ENCODE measurements around the gene MRPS25. TPM values are rescaled to one million over a fixed set of nuclear protein-coding genes. Genes with fewer than 3 reads are reported as not detected.
A peak's percentile ranks its signal among the peaks of the same experiment; 100 is the strongest.

The MRPS25 gene
- total and polyA plus RNA-seq, 9 of the 15 experiments (the other 6 are each of a cell fraction or from before 2014, with no cell fraction given): 34.3 to 129 (median 78.2) TPM

- TF ChIP-seq ILF3 (IDR thresholded peaks at IDR 0.05; ENCODE audit: borderline replicate concordance) (no peak), RCOR1 (IDR thresholded peaks at IDR 0.05; ENCODE audit: borderline replicate concordance in 1 of 2, low read depth in 2 of 2, low read length in 2 of 2) (no peak), ZNF311 (CRISPR knock-in tag; IDR thresholded peaks at IDR 0.05) (no peak), ZNF217 (CRISPR knock-in tag; IDR thresholded peaks at IDR 0.05) (no peak)
- TF ChIP-seq, protein P1, sequence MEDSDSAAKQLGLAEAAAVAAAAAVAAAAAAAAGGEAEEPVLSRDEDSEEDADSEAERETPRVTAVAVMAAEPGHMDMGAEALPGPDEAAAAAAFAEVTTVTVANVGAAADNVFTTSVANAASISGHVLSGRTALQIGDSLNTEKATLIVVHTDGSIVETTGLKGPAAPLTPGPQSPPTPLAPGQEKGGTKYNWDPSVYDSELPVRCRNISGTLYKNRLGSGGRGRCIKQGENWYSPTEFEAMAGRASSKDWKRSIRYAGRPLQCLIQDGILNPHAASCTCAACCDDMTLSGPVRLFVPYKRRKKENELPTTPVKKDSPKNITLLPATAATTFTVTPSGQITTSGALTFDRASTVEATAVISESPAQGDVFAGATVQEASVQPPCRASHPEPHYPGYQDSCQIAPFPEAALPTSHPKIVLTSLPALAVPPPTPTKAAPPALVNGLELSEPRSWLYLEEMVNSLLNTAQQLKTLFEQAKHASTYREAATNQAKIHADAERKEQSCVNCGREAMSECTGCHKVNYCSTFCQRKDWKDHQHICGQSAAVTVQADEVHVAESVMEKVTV (CRISPR knock-in tag; IDR thresholded peaks at IDR 0.05): no peak
These were observed 11.6 kb downstream of the MRPS25 start (continued) for GRCh38 chr3:15053541-15053940.

DNA sequence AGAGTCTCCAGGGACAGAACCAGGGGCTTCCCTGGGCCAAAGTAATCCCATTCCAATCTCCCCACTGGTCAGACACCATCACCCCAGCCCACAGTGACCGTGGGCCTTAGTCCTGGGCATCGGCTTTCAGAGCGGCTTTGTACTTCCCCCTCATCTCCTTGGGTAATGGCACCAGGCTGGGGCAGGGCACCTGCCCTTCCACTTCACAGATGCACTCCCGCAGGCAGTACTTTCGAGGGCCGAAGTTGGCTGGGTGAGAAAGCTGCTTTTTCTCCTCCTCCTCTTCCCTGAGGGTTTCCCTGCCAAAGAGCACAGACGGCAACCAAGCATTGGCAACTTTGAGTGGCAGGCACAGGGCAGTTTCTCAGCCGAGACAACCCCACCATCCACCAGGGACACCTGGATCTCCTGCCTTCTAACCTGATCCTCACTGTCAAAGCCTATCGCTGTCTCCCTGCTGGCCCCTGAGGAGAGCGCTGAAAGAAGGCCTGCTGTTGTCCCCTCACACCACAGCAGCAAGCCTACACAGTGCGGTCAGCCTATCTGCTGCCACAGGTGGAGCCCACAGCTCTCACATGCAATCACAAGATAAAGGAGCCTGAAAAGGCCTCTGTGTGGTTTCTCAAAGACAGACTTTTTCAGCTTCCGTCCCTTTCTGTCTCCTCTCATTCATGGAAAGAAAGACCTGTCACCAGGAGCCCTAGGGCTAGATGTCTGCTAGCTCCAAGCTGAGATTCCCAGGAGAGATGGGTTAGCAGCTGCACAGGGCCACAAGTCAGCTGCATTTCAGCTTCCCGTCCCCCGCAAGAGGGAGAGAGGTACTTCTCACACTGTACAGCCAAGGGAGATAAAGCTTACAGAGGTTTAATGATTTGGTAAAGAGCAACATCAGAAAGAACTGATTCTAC lies 12.5 kb downstream of the MRPS25 start:
- Histone ChIP-seq H4K20me1 (replicated peaks; ENCODE audit: control insufficient read depth, insufficient read depth, low read length) (peaks cover 36% of the 10 kb centered on the region), H3K9me1 (ENCODE audit: control insufficient read depth, insufficient read depth, low read length) (peaks cover 20% of the 10 kb centered on the region), H2AFZ (ENCODE audit: low read depth, low read length) (no peak overlapping the region), H3K4me2 (ENCODE audit: insufficient read depth, low read length) (peak overlapping the region; percentile 64), H3K27me3 (ENCODE audit: control insufficient read depth in 2 of 2, insufficient read depth in 2 of 2, low read length in 2 of 2) (no peaks in the 10 kb centered on the region), H3K36me3 (ENCODE audit: control insufficient read depth, insufficient read depth, low read length) (peaks cover 94% of the 10 kb centered on the region), H3K27ac (ENCODE audit: extremely low read depth, low read depth, low read length) (peak overlapping the region; percentile 71; the same call in 2 of the 3 replicates), H3K9me3 (replicated peaks; ENCODE audit: control insufficient read depth, insufficient read depth, low read depth, low read length) (no peaks in the 10 kb centered on the region), H3K4me1 (replicated peaks in 1 of 2; ENCODE audit: control insufficient read depth in 2 of 2, insufficient read depth in 2 of 2, low read length in 2 of 2) (peaks cover 40 to 45% of the 10 kb centered on the region in 2 experiments), H3K9ac (ENCODE audit: insufficient read depth in 1 of 2, low read depth in 2 of 2, low read length in 2 of 2) (peak overlapping the region; percentile 14 to 70; a peak in 3 of 4 replicates), H3K79me2 (ENCODE audit: control insufficient read depth, insufficient read depth, low read length) (peaks cover 91% of the 10 kb centered on the region), H3K4me3 (no peak overlapping the region)
- FAIRE-seq: peak; percentile 99
- in situ Hi-C loops (cut with MboI) (no loop called here), intact Hi-C loops (cut with micrococcal nuclease) (loop anchor here (1.0 to 5.0 kb wide), 4 partner anchors 12 to 125 kb away; partner anchors contain the start of gene RBSN)
- DNase-seq (ENCODE audit: extremely low read depth in 1 of 4, low spot score in 3 of 4): peak; percentile 90 to 96 (median 92)
- ChIA-PET POLR2A (interaction anchor here (0.6 to 3.5 kb wide), 10 partner anchors 8 to 171 kb away, joined by 3 to 35 read pairs (median 3); partner anchors contain the start of genes MRPS25 and NR2C2), CTCF (ENCODE audit: low intra/inter-chr PET ratio) (no interaction called here)
- ATAC-seq: peak; percentile 95
- BruUV-seq (replicated peaks): no TSS peak
- WGBS (ENCODE audit: insufficient coverage, low coverage, missing lambda C conversion rate): 43% methylated on average over 14 of the region's 14 CpGs
- TF ChIP-seq ZNF174 (CRISPR knock-in tag; IDR thresholded peaks at IDR 0.05) (no peak), ZBTB26 (CRISPR knock-in tag; IDR thresholded peaks at IDR 0.05) (no peak), NELFE (IDR thresholded peaks at IDR 0.05; ENCODE audit: insufficient read depth, insufficient read length) (no peak), GATA2 (CRISPR knock-in tag; IDR thresholded peaks at IDR 0.05) (peak; percentile 100), FOXP4 (CRISPR knock-in tag; IDR thresholded peaks at IDR 0.05; ENCODE audit: borderline replicate concordance) (peak; percentile 98; the same call in 1 of the 2 replicates)

All from K562 (cell line).